ENCODE measurements around the gene AFG3L2.

- TF ChIP-seq CTCF (IDR thresholded peaks at IDR 0.05 in 2 of 3, conservative IDR thresholded peaks at IDR 0.05 in 1 of 3; ENCODE audit: borderline replicate concordance in 1 of 3, insufficient read depth in 1 of 3, low read depth in 2 of 3, low read length in 2 of 3) (no peak), EZH2 (IDR thresholded peaks at IDR 0.05) (no peak), POLR2A (IDR thresholded peaks at IDR 0.05; ENCODE audit: borderline replicate concordance, extremely low read depth, insufficient read depth, insufficient read length) (no peak), SP1 (IDR thresholded peaks at IDR 0.05; ENCODE audit: low read depth) (no peak), ATF3 (IDR thresholded peaks at IDR 0.05) (no peak), REST (IDR thresholded peaks at IDR 0.05; ENCODE audit: low read depth) (no peak), CBX3 (IDR thresholded peaks at IDR 0.05; ENCODE audit: low read depth) (no peak), ZNF274 (IDR thresholded peaks at IDR 0.05; ENCODE audit: low read depth, low read length) (no peak), CEBPB (IDR thresholded peaks at IDR 0.05; ENCODE audit: low read depth) (no peak), JUND (IDR thresholded peaks at IDR 0.05) (no peak), ZBTB33 (IDR thresholded peaks at IDR 0.05; ENCODE audit: extremely low read depth, insufficient replicate concordance, low read length) (no peak)
Observed at GRCh38 chr18:12305211-12305610, 71.8 kb downstream of the AFG3L2 start.

Measured in HCT116 (cell line).